PC-3 (cell line): ENCODE data around the gene CCNJL.

ENCODE experiments used
- EZH2 ChIP-seq: fragments of 300-600 bp; sonication (generic); IDR thresholded peaks from one replicate; pipeline ENCODE4 v1.6.1; 2017; ENCODE audit warnings: antibody characterized with exemption, mild to moderate bottlenecking, low read length; ENCODE audit not compliant: unreplicated experiment
- EZH2phosphoT487 ChIP-seq: fragments of 300-600 bp; sonication (generic); IDR thresholded peaks from 2 replicates; pipeline ENCODE4 v1.6.1; 2018; ENCODE audit warnings: mild to moderate bottlenecking, antibody characterized with exemption, low read length, borderline replicate concordance
- TF ChIP-seq, protein P1 (sequence below): fragments of 300-600 bp; sonication (generic); conservative IDR thresholded peaks from 2 replicates; pipeline ENCODE4 v1.5.1; 2017; ENCODE audit warnings: antibody characterized with exemption, low read depth, mild to moderate bottlenecking, low read length

DNA sequence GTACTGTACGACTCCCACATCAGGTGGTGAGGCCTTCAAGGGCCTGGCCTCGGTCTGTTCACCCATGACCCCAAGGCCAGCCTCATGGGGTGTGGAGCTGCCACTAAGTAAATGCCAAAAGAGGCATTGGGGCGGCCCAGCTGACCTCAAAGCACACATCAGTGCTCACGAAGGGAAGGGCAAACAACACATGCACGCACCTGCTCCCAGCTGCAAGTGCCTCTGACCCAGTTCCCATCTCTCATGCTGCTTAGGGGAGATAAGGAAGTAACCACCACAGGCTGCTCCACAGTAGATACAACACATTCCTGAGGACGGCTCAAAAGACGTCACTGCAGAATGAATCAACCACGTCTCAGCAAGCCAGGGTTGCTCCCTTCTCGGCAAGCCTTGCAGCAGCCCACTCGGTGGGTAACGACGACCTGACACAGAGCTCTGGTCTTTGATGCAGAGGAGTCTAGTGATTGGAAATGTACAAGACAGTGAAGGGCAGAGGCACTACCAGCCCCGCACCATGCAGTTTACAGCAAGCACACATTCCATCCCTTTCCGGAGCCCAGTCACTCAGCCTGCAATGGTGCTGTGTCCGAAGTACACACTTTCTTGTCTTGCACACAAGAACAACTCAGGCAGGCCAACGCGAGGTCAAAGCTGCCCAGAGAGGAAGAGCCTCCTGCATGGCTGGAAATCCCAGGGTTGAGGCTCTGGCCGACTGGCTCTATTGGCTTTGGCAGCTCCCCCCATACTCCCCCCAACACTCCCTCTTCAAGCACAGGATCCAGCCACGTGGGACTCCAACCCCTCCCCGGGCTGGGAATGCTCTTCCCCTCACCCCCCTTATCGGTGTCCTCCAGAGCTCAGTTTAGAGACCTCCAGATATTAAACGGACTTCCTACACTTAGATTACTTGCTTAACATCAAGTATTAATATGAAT is 51.2 kb downstream of the CCNJL start:
- TF ChIP-seq, protein P1, sequence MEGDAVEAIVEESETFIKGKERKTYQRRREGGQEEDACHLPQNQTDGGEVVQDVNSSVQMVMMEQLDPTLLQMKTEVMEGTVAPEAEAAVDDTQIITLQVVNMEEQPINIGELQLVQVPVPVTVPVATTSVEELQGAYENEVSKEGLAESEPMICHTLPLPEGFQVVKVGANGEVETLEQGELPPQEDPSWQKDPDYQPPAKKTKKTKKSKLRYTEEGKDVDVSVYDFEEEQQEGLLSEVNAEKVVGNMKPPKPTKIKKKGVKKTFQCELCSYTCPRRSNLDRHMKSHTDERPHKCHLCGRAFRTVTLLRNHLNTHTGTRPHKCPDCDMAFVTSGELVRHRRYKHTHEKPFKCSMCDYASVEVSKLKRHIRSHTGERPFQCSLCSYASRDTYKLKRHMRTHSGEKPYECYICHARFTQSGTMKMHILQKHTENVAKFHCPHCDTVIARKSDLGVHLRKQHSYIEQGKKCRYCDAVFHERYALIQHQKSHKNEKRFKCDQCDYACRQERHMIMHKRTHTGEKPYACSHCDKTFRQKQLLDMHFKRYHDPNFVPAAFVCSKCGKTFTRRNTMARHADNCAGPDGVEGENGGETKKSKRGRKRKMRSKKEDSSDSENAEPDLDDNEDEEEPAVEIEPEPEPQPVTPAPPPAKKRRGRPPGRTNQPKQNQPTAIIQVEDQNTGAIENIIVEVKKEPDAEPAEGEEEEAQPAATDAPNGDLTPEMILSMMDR, result no peak
- TF ChIP-seq EZH2 (no peak), EZH2phosphoT487 (no peak)
